ENCODE results near the gene CD81.

CD81 gene

GRCh38 chr11:2346586-2347307 lies 30.4 kb upstream of the CD81 start:
- TF ChIP-seq MAX (IDR thresholded peaks at IDR 0.05) (no peak), TEAD4 (IDR thresholded peaks at IDR 0.05) (no peak), YY1 (IDR thresholded peaks at IDR 0.05; ENCODE audit: low read depth) (no peak), TCF12 (IDR thresholded peaks at IDR 0.05; ENCODE audit: low read depth) (no peak), CREB1 (IDR thresholded peaks at IDR 0.05; ENCODE audit: low read depth) (no peak), TAF1 (IDR thresholded peaks at IDR 0.05; ENCODE audit: low read depth) (no peak), CEBPB (IDR thresholded peaks at IDR 0.05) (no peak), EP300 (IDR thresholded peaks at IDR 0.05; ENCODE audit: borderline replicate concordance) (no peak), USF1 (IDR thresholded peaks at IDR 0.05) (no peak), EGR1 (IDR thresholded peaks at IDR 0.05) (no peak), ZBTB7A (IDR thresholded peaks at IDR 0.05; ENCODE audit: low read depth) (no peak), FOXM1 (IDR thresholded peaks at IDR 0.05; ENCODE audit: borderline replicate concordance, low read depth) (no peak), NFIC (IDR thresholded peaks at IDR 0.05) (no peak), REST (IDR thresholded peaks at IDR 0.05; ENCODE audit: low read depth) (no peak), RAD21 (IDR thresholded peaks at IDR 0.05; ENCODE audit: low read depth) (no peak)

GRCh38 chr11:2347308-2347830 lies 29.7 kb upstream of the CD81 start:
- no peak for TF ChIP-seq RAD21 (IDR thresholded peaks at IDR 0.05; ENCODE audit: low read depth)
- TF ChIP-seq ZBTB7A (IDR thresholded peaks at IDR 0.05; ENCODE audit: low read depth): no peak
- no peak for TF ChIP-seq REST (IDR thresholded peaks at IDR 0.05; ENCODE audit: low read depth)
- no peak for TF ChIP-seq EP300 (IDR thresholded peaks at IDR 0.05; ENCODE audit: borderline replicate concordance)
- no peak for TF ChIP-seq USF1 (IDR thresholded peaks at IDR 0.05)
- TF ChIP-seq TCF12 (IDR thresholded peaks at IDR 0.05; ENCODE audit: low read depth): no peak
- no peak for TF ChIP-seq FOXM1 (IDR thresholded peaks at IDR 0.05; ENCODE audit: borderline replicate concordance, low read depth)
- TF ChIP-seq CEBPB (IDR thresholded peaks at IDR 0.05): no peak
- no peak for TF ChIP-seq MAX (IDR thresholded peaks at IDR 0.05)
- no peak for TF ChIP-seq CREB1 (IDR thresholded peaks at IDR 0.05; ENCODE audit: low read depth)

- TF ChIP-seq CEBPB (IDR thresholded peaks at IDR 0.05): no peak
- TF ChIP-seq EGR1 (IDR thresholded peaks at IDR 0.05): no peak
- TF ChIP-seq ZBTB7A (IDR thresholded peaks at IDR 0.05; ENCODE audit: low read depth): no peak
- TF ChIP-seq FOXM1 (IDR thresholded peaks at IDR 0.05; ENCODE audit: borderline replicate concordance, low read depth): no peak
- TF ChIP-seq USF1 (IDR thresholded peaks at IDR 0.05): no peak
- no peak for TF ChIP-seq MAX (IDR thresholded peaks at IDR 0.05)
- no peak for TF ChIP-seq YY1 (IDR thresholded peaks at IDR 0.05; ENCODE audit: low read depth)
- no peak for TF ChIP-seq CREB1 (IDR thresholded peaks at IDR 0.05; ENCODE audit: low read depth)
- no peak for TF ChIP-seq RAD21 (IDR thresholded peaks at IDR 0.05; ENCODE audit: low read depth)
- TF ChIP-seq NFIC (IDR thresholded peaks at IDR 0.05): no peak
- no peak for TF ChIP-seq TAF1 (IDR thresholded peaks at IDR 0.05; ENCODE audit: low read depth)
- TF ChIP-seq EP300 (IDR thresholded peaks at IDR 0.05; ENCODE audit: borderline replicate concordance): no peak
- TF ChIP-seq TEAD4 (IDR thresholded peaks at IDR 0.05): no peak
- TF ChIP-seq REST (IDR thresholded peaks at IDR 0.05; ENCODE audit: low read depth): no peak
- no peak for TF ChIP-seq TCF12 (IDR thresholded peaks at IDR 0.05; ENCODE audit: low read depth)
These were observed 28.1 kb upstream of the CD81 start for GRCh38 chr11:2348986-2349385.

Data from Ishikawa (cell line).